GM18870 (cell line): ENCODE data around the gene FAM180A.
"Not testable (repeated sequence)": the region's sequence is repeated elsewhere in the genome, so short reads cannot be mapped to it uniquely, and the experiment has no call there.

Experiments used
- ATAC-seq: cut with Tn5 transposase; IDR thresholded peaks from one replicate; pipeline ENCODE4 v1.9.1; 2021; ENCODE audit warnings: moderate library complexity; ENCODE audit not compliant: unreplicated experiment

FAM180A gene

GRCh38 chr7:135748770-135749169 lies at the start of gene FAM180A:
TSS of gene FAM180A (minus strand) at chr7:135748813. CDS start at chr7:135748580, 233 bp downstream.
- ATAC-seq = no peak

- ATAC-seq = no peak
Measured at GRCh38 chr7:135798095-135798494, 49.5 kb upstream of the FAM180A start.

- ATAC-seq = no peak
Measured at GRCh38 chr7:135795846-135796570, 47.4 kb upstream of the FAM180A start.

GRCh38 chr7:135793841-135794240 lies 45.2 kb upstream of the FAM180A start:
- ATAC-seq = no peak

- no peak for ATAC-seq
Measured at GRCh38 chr7:135792866-135793265, 44.3 kb upstream of the FAM180A start.

- ATAC-seq = no peak
Measured at GRCh38 chr7:135792363-135792668, 43.7 kb upstream of the FAM180A start.

GRCh38 chr7:135791543-135792362 lies 43.1 kb upstream of the FAM180A start:
- no peak for ATAC-seq

GRCh38 chr7:135790371-135790977 lies 41.9 kb upstream of the FAM180A start:
- no peak for ATAC-seq

- no peak for ATAC-seq
Measured at GRCh38 chr7:135789956-135790355, 41.3 kb upstream of the FAM180A start.

- ATAC-seq = no peak
Measured at GRCh38 chr7:135789431-135789830, 40.8 kb upstream of the FAM180A start.

- no peak for ATAC-seq
Measured at GRCh38 chr7:135786911-135787310, 38.3 kb upstream of the FAM180A start.

- no peak for ATAC-seq
Measured at GRCh38 chr7:135785065-135785464, 36.5 kb upstream of the FAM180A start.

GRCh38 chr7:135784013-135784412 lies 35.4 kb upstream of the FAM180A start:
- no peak for ATAC-seq

- ATAC-seq = no peak
Measured at GRCh38 chr7:135782801-135783200, 34.2 kb upstream of the FAM180A start.

- no peak for ATAC-seq
Measured at GRCh38 chr7:135782377-135782776, 33.8 kb upstream of the FAM180A start.

GRCh38 chr7:135777626-135778398 lies 29.2 kb upstream of the FAM180A start:
- no peak for ATAC-seq

GRCh38 chr7:135775915-135776314 lies 27.3 kb upstream of the FAM180A start:
- ATAC-seq = not testable (repeated sequence)

- ATAC-seq = no peak
Measured at GRCh38 chr7:135775230-135775629, 26.6 kb upstream of the FAM180A start.

- ATAC-seq = no peak
Measured at GRCh38 chr7:135774284-135774683, 25.7 kb upstream of the FAM180A start.

GRCh38 chr7:135773464-135773863 lies 24.9 kb upstream of the FAM180A start:
- no peak for ATAC-seq

GRCh38 chr7:135772639-135773222 lies 24.1 kb upstream of the FAM180A start:
- ATAC-seq = no peak
